Osteocyte (in vitro differentiated cells): ENCODE measurements around the gene CETN1. TPM values are rescaled to one million over a fixed set of nuclear protein-coding genes. Genes with fewer than 3 reads are reported as not detected.

Experiments used
- DNase-seq: peaks from one replicate; pipeline ENCODE4 v3.0.0; 2021; ENCODE audit warnings: mixed read lengths; ENCODE audit not compliant: unreplicated experiment; ENCODE audit errors: extremely low spot score
- H3K27ac Mint-ChIP-seq: one replicate; pipeline ENCODE4 v1.8.0; 2021; ENCODE audit warnings: mild to moderate bottlenecking, mixed read lengths; ENCODE audit not compliant: unreplicated experiment
- H3K27me3 Mint-ChIP-seq: one replicate; pipeline ENCODE4 v1.8.0; 2021; ENCODE audit warnings: mixed read lengths; ENCODE audit not compliant: unreplicated experiment
- H3K36me3 Mint-ChIP-seq: one replicate; pipeline ENCODE4 v1.8.0; 2021; ENCODE audit warnings: mixed read lengths; ENCODE audit not compliant: unreplicated experiment
- H3K4me1 Mint-ChIP-seq: one replicate; pipeline ENCODE4 v1.8.0; 2021; ENCODE audit warnings: mixed read lengths; ENCODE audit not compliant: unreplicated experiment
- H3K4me3 Mint-ChIP-seq: one replicate; pipeline ENCODE4 v1.8.0; 2021; ENCODE audit warnings: mild to moderate bottlenecking, moderate library complexity, mixed read lengths; ENCODE audit not compliant: unreplicated experiment
- H3K9me3 Mint-ChIP-seq: one replicate; pipeline ENCODE4 v1.8.0; 2021; ENCODE audit warnings: mixed read lengths; ENCODE audit not compliant: unreplicated experiment
- CTCF ChIP-seq: fragments of 200-600 bp; sonication (generic); IDR thresholded peaks from 2 replicates; pipeline ENCODE4 v1.5.0; 2021; ENCODE audit warnings: antibody characterized with exemption, mild to moderate bottlenecking, moderate library complexity
- total RNA-seq: library from RNA; stranded (reverse); gene quantifications from 2 replicates; pipeline ENCODE4 v1.2.1, GENCODE V29; 2021

CETN1 gene
- total RNA-seq, 1 donor from 2014 or later: not detected

GRCh38 chr18:565562-566061, 14.6 kb upstream of the CETN1 start:
- Mint-ChIP-seq H3K27me3 (peaks cover 32% of the 10 kb centered on the region), H3K27ac (no peak overlapping the region), H3K9me3 (no peaks in the 10 kb centered on the region), H3K4me1 (no peaks in the 10 kb centered on the region), H3K36me3 (no peaks in the 10 kb centered on the region), H3K4me3 (no peak overlapping the region)
- DNase-seq: peak; percentile 62
- no peak for TF ChIP-seq CTCF

GRCh38 chr18:567122-567521, 13.1 kb upstream of the CETN1 start:
- no peak overlapping the region for H3K27ac Mint-ChIP-seq
- no peak for DNase-seq
- no peak for TF ChIP-seq CTCF
- peaks cover 32% of the 10 kb centered on the region for H3K27me3 Mint-ChIP-seq
- H3K36me3 Mint-ChIP-seq: no peaks in the 10 kb centered on the region
- no peak overlapping the region for H3K4me3 Mint-ChIP-seq
- no peaks in the 10 kb centered on the region for H3K4me1 Mint-ChIP-seq
- H3K9me3 Mint-ChIP-seq: no peaks in the 10 kb centered on the region

GRCh38 chr18:568731-569130, 11.4 kb upstream of the CETN1 start:
- no peak for TF ChIP-seq CTCF
- H3K27ac Mint-ChIP-seq: no peak overlapping the region
- peaks cover 29% of the 10 kb centered on the region for H3K27me3 Mint-ChIP-seq
- no peaks in the 10 kb centered on the region for H3K36me3 Mint-ChIP-seq
- no peaks in the 10 kb centered on the region for H3K9me3 Mint-ChIP-seq
- DNase-seq: no peak
- no peaks in the 10 kb centered on the region for H3K4me1 Mint-ChIP-seq
- H3K4me3 Mint-ChIP-seq: no peak overlapping the region

GRCh38 chr18:570256-570655, 9.9 kb upstream of the CETN1 start:
- Mint-ChIP-seq H3K4me1 (no peaks in the 10 kb centered on the region), H3K27me3 (peaks cover 28% of the 10 kb centered on the region), H3K9me3 (no peaks in the 10 kb centered on the region), H3K4me3 (no peak overlapping the region), H3K27ac (no peak overlapping the region), H3K36me3 (no peaks in the 10 kb centered on the region)
- DNase-seq: no peak
- no peak for TF ChIP-seq CTCF

- Mint-ChIP-seq H3K4me3 (no peak overlapping the region), H3K36me3 (no peaks in the 10 kb centered on the region), H3K9me3 (no peaks in the 10 kb centered on the region), H3K27ac (no peak overlapping the region), H3K4me1 (no peaks in the 10 kb centered on the region), H3K27me3 (peaks cover 28% of the 10 kb centered on the region)
- DNase-seq: no peak
- TF ChIP-seq CTCF: no peak
Observed at GRCh38 chr18:570697-571096, 9.5 kb upstream of the CETN1 start.
